HUES48 (cell line): Measurements from ENCODE around the gene SIRT7.
"Not testable (repeated sequence)": the region's sequence is repeated elsewhere in the genome, so short reads cannot be mapped to it uniquely, and the experiment has no call there.

Experiments
- H3K27ac ChIP-seq: one replicate; pipeline ENCODE4 v1.7.0; 2013; ENCODE audit warnings: low read depth, low read length, inconsistent platforms
- H3K27me3 ChIP-seq: 2 replicates; pipeline ENCODE4 v1.6.1; 2013; ENCODE audit warnings: mild to moderate bottlenecking, low read length; ENCODE audit not compliant: control insufficient read depth, insufficient read depth
- H3K36me3 ChIP-seq: 2 replicates; pipeline ENCODE4 v1.6.1; 2013; ENCODE audit warnings: low read length; ENCODE audit not compliant: control insufficient read depth, insufficient read depth
- H3K4me1 ChIP-seq: 2 replicates; pipeline ENCODE4 v1.6.1; 2013; ENCODE audit warnings: mild to moderate bottlenecking, low read length; ENCODE audit not compliant: control insufficient read depth, insufficient read depth
- H3K4me3 ChIP-seq: 2 replicates; pipeline ENCODE4 v1.5.1; 2013; ENCODE audit warnings: mild to moderate bottlenecking, low read depth, low read length
- H3K9ac ChIP-seq: 2 replicates; pipeline ENCODE4 v1.6.1; 2013; ENCODE audit warnings: mild to moderate bottlenecking, low read depth, low read length, moderate library complexity
- H3K9me3 ChIP-seq: 2 replicates; pipeline ENCODE4 v1.6.1; 2013; ENCODE audit warnings: low read length; ENCODE audit not compliant: control insufficient read depth, insufficient read depth

The SIRT7 gene

DNA sequence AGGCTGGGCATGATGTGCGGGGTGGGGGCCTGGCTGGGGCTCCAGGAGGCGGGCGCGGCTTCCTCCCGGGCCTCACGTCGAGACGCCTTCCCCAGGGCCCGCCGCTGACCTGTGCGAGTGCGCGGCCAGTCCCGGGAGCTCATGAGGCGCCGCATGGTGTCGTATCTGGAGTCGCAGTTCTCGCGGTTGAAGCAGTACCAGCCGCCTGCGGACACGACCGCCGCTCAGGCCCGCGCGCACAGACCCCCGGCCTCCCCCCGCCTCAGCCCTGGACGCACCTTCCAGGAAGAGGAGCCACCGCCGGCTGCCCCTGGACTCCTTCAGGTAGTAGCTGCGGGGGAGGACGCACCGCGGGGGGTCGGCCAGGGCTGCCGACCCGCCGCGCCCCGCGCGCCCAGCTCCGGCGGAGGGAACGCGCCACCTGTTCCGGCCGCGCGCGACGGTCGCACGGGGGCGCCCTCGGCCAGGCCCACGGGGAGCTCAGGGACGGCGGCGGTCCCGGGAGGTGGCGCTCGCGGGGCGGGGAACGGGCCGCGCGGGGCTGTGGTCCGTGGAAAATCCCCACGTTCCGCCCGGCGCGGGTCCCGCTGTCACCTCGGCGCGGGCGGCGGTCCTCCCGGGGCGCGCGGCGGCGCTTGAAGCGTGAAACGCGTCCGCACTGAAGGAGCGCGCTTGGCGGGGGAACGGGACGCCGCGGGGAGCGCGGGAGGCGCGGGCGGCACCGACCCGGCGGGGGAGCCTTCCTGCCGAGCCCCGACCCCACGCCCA, 41.6 kb upstream of the SIRT7 start:
- Histone ChIP-seq H3K9ac (no peak overlapping the region), H3K9me3 (no peaks in the 10 kb centered on the region), H3K27ac (no peak overlapping the region), H3K27me3 (peaks cover 81% of the 10 kb centered on the region), H3K36me3 (no peaks in the 10 kb centered on the region), H3K4me3 (peak overlapping the region; percentile 32; the same call in 1 of the 2 replicates), H3K4me1 (no peaks in the 10 kb centered on the region)

DNA sequence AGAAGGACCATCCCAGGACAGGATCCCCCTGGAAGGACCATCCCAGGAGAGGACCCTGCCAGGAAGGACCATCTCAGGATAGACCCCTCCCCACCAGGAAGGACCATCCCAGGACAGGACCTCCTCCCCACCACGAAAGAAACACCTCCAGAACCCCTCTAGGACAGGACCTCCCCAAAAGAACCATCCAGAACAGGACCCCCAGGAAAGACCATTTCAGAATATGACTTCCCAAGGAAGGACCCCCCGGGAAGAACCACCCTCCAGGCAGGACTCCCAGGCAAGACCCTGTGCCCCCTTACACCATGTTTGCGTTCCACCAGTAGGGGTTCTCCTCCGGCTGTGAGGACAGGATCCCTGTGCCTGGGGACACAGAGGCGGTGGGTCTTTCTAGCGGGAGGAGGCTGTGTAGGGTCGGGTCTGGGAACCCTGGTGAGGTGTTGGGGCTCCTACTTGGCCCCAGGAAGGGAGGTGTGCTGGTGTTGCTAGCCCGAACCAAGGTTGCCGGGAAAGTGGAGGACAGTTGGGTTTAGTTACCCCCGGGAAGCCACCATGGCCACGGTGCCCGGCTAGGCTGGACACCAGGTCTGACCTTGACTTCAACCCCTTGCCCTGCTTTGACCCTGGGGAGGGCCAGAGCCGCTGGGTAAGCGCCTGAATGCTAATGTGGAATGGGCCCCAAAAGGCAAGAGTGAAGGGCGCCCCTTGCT, 40.8 kb upstream of the SIRT7 start:
- H3K36me3 ChIP-seq, result no peaks in the 10 kb centered on the region
- no peaks in the 10 kb centered on the region for H3K4me1 ChIP-seq
- no peaks in the 10 kb centered on the region for H3K9me3 ChIP-seq
- H3K27ac ChIP-seq, result no peak overlapping the region
- no peak overlapping the region; the same call in 1 of the 2 replicates for H3K4me3 ChIP-seq
- no peak overlapping the region for H3K9ac ChIP-seq
- H3K27me3 ChIP-seq, result peaks cover 75% of the 10 kb centered on the region

DNA sequence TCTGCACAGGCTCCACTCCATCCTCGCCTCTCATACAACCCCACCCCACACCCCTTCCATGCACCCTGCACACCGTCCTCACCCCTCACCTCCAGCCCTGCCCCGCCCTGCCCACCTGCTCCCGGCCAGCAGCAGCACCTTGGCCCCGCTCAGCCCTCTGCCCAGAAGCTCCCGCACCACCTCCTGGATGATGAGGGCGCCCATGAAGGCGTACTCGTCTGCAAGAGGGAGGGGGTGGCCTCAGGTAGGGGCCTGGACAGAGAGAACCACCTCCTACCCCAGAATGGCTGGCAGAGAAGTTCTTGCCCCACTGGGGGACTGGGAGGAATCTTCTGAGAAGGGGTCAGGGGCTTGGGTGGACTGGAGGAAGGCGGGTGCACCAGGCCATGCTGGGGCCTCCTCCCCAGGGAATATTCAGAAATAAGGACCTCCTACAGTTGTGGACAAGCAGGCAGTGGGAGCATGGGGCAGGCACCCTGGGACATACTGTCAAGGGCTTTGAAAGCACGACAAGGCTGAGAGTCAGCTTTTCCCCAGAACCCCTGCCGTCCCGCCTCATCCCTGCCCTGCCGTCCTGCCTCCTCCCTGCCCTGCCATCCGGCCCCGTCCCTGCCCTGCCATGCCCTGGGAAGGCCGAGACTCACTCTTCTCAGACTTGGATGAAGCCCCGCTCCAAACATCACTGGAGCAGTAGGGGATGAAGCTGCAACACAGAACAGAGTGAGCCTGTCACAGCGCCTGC, 39.9 kb upstream of the SIRT7 start:
- peaks cover 66% of the 10 kb centered on the region for H3K27me3 ChIP-seq
- no peak overlapping the region for H3K9ac ChIP-seq

DNA sequence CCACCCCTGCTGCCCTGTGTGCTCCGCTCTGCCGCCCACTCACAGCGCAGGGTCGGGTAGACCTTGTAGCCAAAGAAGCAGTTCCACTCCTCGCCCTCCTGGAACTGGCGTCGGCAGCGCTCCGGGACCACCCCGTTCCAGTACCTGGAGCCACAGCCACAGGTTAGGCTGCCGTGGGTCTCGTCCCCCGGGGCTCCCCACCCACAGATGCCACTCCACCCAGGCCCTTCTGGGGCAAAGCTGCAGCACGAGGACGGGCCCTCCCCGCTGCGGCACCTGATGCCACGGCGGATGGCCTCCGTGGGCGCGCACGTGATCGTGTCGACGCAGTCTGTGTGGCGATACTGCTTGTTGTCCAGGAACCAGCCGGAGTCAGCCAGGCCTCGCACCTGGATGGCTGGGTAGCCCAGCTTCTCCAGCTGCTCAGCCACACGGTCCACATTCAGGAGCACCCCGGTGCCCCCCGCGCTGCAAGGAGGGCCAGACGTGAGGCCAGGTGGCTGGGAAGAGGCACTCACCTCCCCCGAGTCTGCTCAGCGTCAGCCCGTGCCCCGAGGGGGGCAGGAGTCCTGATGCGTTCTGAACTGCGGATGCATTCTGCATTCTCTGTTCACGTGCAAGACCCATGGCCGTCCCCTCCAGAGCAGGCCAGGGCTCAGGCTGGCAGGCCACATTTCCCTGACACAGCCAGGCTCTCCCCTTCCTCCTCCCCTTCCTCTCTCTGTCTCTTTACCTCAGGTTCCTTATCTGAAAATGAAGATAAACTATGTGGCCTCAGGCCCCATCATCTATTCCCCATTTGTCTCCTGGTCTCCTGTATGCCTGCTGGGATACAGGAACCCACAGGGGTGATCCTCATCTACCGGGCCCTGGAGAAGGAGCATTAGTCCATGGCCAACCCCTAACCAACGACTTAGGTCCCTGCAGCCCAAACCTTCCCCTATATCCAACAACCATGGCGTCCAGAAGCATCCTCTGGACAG, 38.9 kb upstream of the SIRT7 start:
- H3K27me3 ChIP-seq, result peaks cover 56% of the 10 kb centered on the region
- no peak overlapping the region for H3K9ac ChIP-seq
- H3K27ac ChIP-seq, result no peak overlapping the region
- H3K36me3 ChIP-seq, result no peaks in the 10 kb centered on the region
- no peak overlapping the region for H3K4me3 ChIP-seq
- no peaks in the 10 kb centered on the region for H3K9me3 ChIP-seq
- H3K4me1 ChIP-seq, result no peaks in the 10 kb centered on the region

More for the DNA sequence above, 39.9 kb upstream of the SIRT7 start:
- no peaks in the 10 kb centered on the region for H3K4me1 ChIP-seq
- no peaks in the 10 kb centered on the region for H3K36me3 ChIP-seq
- no peak overlapping the region for H3K27ac ChIP-seq
- H3K9me3 ChIP-seq, result no peaks in the 10 kb centered on the region
- no peak overlapping the region for H3K4me3 ChIP-seq

DNA sequence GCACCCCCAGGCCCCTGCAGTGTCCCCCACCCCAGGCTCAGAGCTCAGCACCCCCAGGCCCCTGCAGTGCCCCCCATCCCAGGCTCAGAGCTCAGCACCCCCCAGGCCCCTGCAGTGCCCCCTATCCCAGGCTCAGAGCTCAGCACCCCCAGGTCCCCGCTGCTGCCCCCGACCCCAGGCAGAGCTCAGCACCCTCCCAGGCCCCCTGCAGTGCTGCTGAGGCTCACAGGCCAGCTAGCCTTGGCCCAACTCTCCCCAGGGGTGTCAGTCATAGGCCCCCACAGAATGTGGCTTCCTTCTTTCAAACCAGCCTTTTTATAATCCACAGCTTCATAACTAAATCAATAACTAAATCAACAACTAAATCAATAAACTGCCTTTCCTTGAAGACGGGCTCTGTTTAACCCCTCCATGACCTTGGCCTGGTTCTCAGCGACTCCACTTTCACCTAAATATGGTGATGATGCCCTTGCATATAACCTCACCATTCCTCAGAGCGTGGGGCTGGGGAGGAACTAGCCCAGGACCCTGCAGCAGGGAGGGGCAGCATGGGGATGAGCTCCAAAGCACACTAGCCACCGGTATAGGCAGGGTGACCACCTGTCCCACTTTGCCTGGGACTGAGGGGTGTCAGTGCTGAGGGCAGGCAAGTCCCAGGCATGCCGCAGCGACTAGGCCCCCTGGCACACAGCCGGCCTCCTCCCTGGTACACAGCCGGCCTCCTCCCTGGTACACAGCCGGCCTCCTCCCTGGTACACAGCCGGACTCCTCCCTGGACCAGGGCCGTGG, 38.0 kb upstream of the SIRT7 start:
- Histone ChIP-seq H3K4me3 (no peak overlapping the region), H3K27ac (no peak overlapping the region), H3K27me3 (peaks cover 48% of the 10 kb centered on the region), H3K9me3 (no peaks in the 10 kb centered on the region), H3K9ac (no peak overlapping the region), H3K36me3 (no peaks in the 10 kb centered on the region), H3K4me1 (no peaks in the 10 kb centered on the region)

DNA sequence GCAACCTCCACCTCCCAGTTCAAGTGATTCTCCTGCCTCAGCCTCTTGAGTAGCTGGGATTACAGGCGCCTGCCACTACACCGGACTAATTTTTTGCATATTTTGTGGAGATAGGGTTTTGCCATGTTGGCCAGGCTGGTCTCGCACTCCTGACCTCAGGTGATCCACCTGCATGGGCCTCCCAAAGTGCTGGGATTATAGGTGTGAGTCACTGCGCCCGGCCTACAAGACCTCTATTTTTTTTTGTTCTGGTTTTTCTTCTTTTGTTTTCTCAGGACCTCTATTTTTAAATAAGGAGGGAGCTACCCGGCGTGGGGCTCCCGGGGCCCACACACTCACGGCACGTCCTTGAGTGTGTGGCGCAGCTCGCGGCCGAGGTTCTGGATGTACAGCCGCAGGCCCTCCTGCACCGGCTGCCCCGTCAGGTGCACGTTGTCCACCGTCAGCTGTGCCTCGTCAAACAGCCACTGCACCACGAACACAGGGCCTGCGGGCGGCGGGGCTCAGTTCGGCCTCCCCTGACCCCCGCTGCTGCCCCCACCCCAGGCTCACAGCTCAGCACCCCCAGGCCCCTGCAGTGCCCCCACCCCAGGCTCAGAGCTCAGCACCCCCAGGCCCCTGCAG, 37.2 kb upstream of the SIRT7 start:
- Histone ChIP-seq H3K9ac (no peak overlapping the region), H3K4me1 (no peaks in the 10 kb centered on the region), H3K36me3 (no peaks in the 10 kb centered on the region), H3K27ac (no peak overlapping the region), H3K9me3 (no peaks in the 10 kb centered on the region), H3K4me3 (no peak overlapping the region), H3K27me3 (peaks cover 41% of the 10 kb centered on the region)

DNA sequence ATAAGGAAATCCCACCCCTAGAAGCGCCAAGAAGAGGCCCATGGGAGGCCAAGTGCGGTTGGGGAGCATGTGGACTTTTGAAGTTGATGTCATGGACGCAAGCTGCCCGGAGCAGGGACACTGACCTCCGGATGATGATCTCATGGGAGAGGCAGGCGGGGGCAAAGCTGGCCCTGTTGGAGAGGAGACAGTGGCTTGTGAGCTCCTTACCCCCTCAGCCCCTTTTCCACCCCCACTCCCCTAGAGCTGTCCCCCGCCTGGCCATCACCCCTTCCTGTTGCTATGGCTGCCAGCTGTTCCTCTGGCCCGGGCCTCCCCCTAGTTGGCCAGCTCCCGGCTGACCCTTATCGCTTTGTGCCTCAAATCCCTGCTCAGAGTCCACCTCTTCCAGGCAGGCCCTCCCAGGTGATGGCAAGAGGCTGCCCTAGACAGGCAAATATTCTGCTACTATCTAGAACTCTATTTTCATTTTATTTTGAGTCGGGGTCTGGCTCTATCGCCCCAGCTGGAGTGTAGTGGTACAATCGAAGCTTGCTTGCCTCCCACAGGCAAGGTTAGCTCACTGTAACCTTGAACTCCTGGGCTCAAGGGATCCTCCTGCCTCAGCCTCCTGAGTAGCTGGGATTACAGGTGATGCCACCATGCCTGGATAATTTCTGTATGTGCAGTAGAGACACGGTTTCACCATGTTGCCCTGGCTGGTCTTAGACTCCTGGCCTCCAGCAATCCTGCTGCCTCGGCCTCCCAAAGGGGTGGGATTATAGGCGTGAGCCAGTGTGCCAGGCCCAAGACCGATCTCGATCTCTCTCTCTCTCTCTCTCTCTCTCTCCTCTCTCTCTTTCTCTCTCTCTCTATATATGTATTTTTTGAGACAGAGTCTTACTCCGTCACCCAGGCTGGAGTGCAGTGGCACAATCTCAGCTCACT, 36.4 kb upstream of the SIRT7 start:
- Histone ChIP-seq H3K4me3 (no peak overlapping the region), H3K27me3 (peaks cover 33% of the 10 kb centered on the region), H3K9ac (no peak overlapping the region), H3K4me1 (no peaks in the 10 kb centered on the region), H3K27ac (no peak overlapping the region), H3K36me3 (no peaks in the 10 kb centered on the region), H3K9me3 (no peaks in the 10 kb centered on the region)

DNA sequence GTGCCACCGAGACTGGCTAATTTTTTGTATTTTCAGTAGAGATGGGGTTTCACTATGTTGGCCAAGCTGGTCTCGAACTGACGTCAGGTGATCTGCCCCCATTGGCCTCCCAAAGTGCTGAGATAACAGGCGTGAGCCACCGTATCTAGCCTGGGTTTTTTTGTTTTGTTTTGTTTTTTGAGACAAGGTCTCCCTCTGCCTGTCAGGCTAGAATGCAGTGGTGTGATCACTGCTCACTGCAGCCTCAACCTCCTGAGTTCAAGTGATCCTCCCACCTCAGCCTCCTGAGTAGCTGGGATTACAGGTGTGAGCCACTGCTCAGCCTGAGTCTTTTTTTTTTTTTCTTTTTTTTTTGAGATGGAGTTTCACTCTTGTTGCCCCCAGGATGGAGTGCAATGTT, 35.5 kb upstream of the SIRT7 start:
- H3K4me1 ChIP-seq, H3K9ac ChIP-seq, H3K4me3 ChIP-seq, H3K9me3 ChIP-seq, H3K36me3 ChIP-seq, H3K27ac ChIP-seq: not testable (repeated sequence)
- H3K27me3 ChIP-seq, result peaks cover 23% of the 10 kb centered on the region

DNA sequence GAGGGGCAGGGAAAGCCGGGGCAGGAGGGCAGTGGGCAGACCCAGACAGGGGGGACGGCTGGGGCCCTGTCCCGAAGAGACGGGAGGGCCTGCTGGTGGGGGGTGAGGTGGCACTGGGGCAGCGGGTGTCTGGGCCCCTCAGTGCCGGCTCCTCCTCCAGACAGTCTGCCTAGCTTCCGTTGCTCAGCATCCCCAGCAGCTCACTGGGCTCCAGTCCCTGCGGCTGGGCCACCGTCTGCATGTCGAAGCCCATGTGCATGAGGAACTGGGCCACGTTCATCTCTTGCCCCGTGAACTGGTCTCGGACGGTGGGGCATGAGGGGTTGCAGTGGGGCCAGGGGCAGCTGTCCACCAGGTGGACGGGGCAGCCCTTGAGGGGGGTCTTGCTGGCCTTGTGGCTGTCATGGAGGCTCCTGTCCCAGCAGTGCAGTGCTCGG, 34.8 kb upstream of the SIRT7 start:
- H3K4me1 ChIP-seq, result no peaks in the 10 kb centered on the region
- no peak overlapping the region for H3K27ac ChIP-seq
- no peak overlapping the region for H3K4me3 ChIP-seq
- H3K27me3 ChIP-seq, result peaks cover 17% of the 10 kb centered on the region; the same call in 1 of the 2 replicates
- no peak overlapping the region for H3K9ac ChIP-seq
- H3K9me3 ChIP-seq, result no peaks in the 10 kb centered on the region
- no peaks in the 10 kb centered on the region for H3K36me3 ChIP-seq
